Upper lobe of right lung (tissue), 1 donor: ENCODE data around the gene GPR179. TPM values are rescaled to one million over a fixed set of nuclear protein-coding genes. Genes with fewer than 3 reads are reported as not detected.

ENCODE experiments used
- ATAC-seq: fragments of 200-7000 bp; cut with Tn5 transposase; one replicate; pipeline ENCODE4 v1.9.1; 2020; ENCODE audit warnings: mild to moderate bottlenecking, moderate library complexity
- DNase-seq: peaks from one replicate; pipeline ENCODE4 v3.0.0-alpha.2; 2020
- H3K27ac ChIP-seq: fragments of 200-600 bp; one replicate; pipeline ENCODE4 v1.8.0; 2022
- H3K27me3 ChIP-seq: fragments of 200-600 bp; one replicate; pipeline ENCODE4 v1.8.0; 2022; ENCODE audit warnings: mild to moderate bottlenecking
- H3K36me3 ChIP-seq: fragments of 200-600 bp; one replicate; pipeline ENCODE4 v1.8.0; 2022
- H3K4me1 ChIP-seq: fragments of 200-600 bp; one replicate; pipeline ENCODE4 v1.8.0; 2022
- H3K4me3 ChIP-seq: fragments of 200-600 bp; one replicate; pipeline ENCODE4 v1.8.0; 2022; ENCODE audit warnings: mild to moderate bottlenecking
- H3K9me3 ChIP-seq: fragments of 200-600 bp; one replicate; pipeline ENCODE4 v1.8.0; 2022
- CTCF ChIP-seq: fragments of 200-600 bp; IDR thresholded peaks from one replicate; pipeline ENCODE4 v1.8.0; 2022; ENCODE audit warnings: antibody characterized with exemption
- intact Hi-C: fragments of 100-400 bp; cut with DNase I; formaldehyde crosslinking; loops from one replicate; pipeline ENCODE4 v1.11.0; 2022
- total RNA-seq: library from RNA; stranded (reverse); fragmentation: NEBNext Ultra II Directional; extraction: Animal tissue kit (Norgen Biotek cat#: 25700); gene quantifications from one replicate; pipeline ENCODE4 v1.2.1, GENCODE V29; 2021
- donor health status: DM: no; HTN: yes; CAD: no; lungs with severe emphysema.

Gene GPR179
- total RNA-seq, 1 donor from 2014 or later, result 0.35 TPM

GRCh38 chr17:38325221-38325851 lies 18.4 kb downstream of the GPR179 start:
- Histone ChIP-seq H3K9me3 (no peaks in the 10 kb centered on the region), H3K4me1 (peaks cover 8% of the 10 kb centered on the region), H3K36me3 (peaks cover 26% of the 10 kb centered on the region), H3K27ac (no peak overlapping the region), H3K27me3 (peaks cover 1% of the 10 kb centered on the region), H3K4me3 (no peak overlapping the region)
- intact Hi-C loops, result no loop called here
- no peak for DNase-seq
- no peak for TF ChIP-seq CTCF
- ATAC-seq, result no peak

DNA sequence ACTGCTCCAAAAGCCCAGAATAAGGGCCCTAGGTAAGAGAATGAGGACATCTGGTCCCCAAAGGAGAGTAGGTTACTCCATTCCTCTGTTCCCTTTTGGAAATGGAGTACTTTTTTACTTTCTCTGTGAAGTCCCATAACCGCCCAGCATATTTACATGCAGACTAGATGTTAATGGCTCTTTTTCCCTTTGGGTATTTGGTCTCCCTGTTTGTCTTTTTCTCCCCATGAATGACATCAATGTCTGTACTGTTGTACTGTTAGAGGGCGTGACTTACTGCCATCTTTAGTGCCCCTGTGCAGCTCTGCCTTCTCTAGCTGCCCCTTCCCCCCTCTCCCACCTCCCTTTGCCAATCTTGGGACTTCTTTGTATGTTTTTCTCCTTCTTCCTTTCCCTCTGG lies 19.0 kb downstream of the GPR179 start:
- H3K27ac ChIP-seq, result no peak overlapping the region
- TF ChIP-seq CTCF, result no peak
- ATAC-seq (no peak), DNase-seq (no peak)
- no peak overlapping the region for H3K4me3 ChIP-seq
- peaks cover 8% of the 10 kb centered on the region for H3K4me1 ChIP-seq
- H3K36me3 ChIP-seq, result peaks cover 29% of the 10 kb centered on the region
- intact Hi-C loops, result no loop called here
- H3K9me3 ChIP-seq, result no peaks in the 10 kb centered on the region
- H3K27me3 ChIP-seq, result no peaks in the 10 kb centered on the region

DNA sequence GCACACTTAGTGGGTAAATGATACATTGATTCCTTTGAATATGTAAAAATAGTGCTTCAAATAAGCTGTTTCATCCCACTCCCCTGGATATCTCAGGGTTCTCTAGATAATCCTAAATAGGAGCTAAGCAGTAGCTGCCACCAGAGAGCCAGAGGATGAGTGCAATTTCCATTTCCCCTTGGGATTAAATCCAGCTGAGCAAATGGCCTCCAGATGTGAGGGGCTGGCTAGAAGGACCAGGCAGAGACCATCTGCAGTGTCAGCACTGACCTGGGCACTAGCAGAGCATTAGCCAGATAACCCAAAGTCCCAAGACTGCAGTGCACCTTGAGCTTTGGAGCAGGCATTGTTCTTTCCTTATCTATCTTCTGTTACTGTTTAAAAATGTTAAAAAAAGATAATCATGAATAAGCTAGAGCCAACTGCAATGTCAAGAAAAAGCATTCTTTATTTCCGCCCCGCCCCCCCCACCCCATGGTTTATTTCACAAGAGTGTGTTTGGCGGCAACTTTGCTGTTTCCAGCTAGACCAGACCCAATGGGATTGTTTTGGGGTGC lies 19.5 kb downstream of the GPR179 start:
- no peaks in the 10 kb centered on the region for H3K9me3 ChIP-seq
- ATAC-seq (no peak), DNase-seq (no peak)
- no peaks in the 10 kb centered on the region for H3K27me3 ChIP-seq
- no peak for TF ChIP-seq CTCF
- intact Hi-C loops, result no loop called here
- H3K36me3 ChIP-seq, result peaks cover 32% of the 10 kb centered on the region
- H3K4me1 ChIP-seq, result peaks cover 8% of the 10 kb centered on the region
- H3K4me3 ChIP-seq, result no peak overlapping the region
- no peak overlapping the region for H3K27ac ChIP-seq

- Histone ChIP-seq H3K4me3 (no peak overlapping the region), H3K4me1 (peaks cover 8% of the 10 kb centered on the region), H3K36me3 (peaks cover 42% of the 10 kb centered on the region), H3K9me3 (no peaks in the 10 kb centered on the region), H3K27ac (no peak overlapping the region), H3K27me3 (no peaks in the 10 kb centered on the region)
- TF ChIP-seq CTCF, result no peak
- DNase-seq, result no peak
- intact Hi-C loops, result no loop called here
- ATAC-seq, result no peak
These were observed 20.9 kb downstream of the GPR179 start for GRCh38 chr17:38322897-38323296.

GRCh38 chr17:38322156-38322779 lies 21.5 kb downstream of the GPR179 start:
- Histone ChIP-seq H3K27me3 (no peaks in the 10 kb centered on the region), H3K4me3 (no peak overlapping the region), H3K4me1 (peaks cover 8% of the 10 kb centered on the region), H3K27ac (no peak overlapping the region), H3K36me3 (peaks cover 42% of the 10 kb centered on the region), H3K9me3 (no peaks in the 10 kb centered on the region)
- intact Hi-C loops, result no loop called here
- ATAC-seq (peak; percentile 79), DNase-seq (peak; percentile 84)
- TF ChIP-seq CTCF, result peak; percentile 83
